ENCODE measurements around the gene TNC.

DNA sequence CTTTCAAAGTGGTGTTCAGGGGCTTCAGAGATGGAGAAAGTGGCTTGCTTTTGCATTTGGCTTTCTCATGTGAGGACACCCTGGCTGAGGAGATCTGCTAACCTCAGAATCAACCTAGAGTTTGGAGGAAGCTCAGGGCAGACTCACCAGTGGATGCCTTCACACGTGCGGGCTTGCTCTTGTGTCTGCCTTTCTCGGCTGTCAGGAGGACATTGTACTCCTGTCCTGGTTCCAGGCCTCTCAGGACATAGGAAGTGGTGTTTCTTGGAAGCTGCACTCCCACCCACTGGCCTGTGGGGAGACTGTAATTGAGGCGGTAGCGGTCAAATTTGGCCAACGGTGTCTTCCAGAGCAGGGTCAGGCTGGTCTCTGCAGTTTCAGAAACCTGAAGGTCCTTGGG lies 44.5 kb downstream of the TNC start:
- TF ChIP-seq, protein P1, sequence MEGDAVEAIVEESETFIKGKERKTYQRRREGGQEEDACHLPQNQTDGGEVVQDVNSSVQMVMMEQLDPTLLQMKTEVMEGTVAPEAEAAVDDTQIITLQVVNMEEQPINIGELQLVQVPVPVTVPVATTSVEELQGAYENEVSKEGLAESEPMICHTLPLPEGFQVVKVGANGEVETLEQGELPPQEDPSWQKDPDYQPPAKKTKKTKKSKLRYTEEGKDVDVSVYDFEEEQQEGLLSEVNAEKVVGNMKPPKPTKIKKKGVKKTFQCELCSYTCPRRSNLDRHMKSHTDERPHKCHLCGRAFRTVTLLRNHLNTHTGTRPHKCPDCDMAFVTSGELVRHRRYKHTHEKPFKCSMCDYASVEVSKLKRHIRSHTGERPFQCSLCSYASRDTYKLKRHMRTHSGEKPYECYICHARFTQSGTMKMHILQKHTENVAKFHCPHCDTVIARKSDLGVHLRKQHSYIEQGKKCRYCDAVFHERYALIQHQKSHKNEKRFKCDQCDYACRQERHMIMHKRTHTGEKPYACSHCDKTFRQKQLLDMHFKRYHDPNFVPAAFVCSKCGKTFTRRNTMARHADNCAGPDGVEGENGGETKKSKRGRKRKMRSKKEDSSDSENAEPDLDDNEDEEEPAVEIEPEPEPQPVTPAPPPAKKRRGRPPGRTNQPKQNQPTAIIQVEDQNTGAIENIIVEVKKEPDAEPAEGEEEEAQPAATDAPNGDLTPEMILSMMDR (IDR thresholded peaks at IDR 0.05) = no peak
- no peak for TF ChIP-seq POLR2A (IDR thresholded peaks at IDR 0.05)
